GM12865 (cell line): ENCODE results near the gene PTPRN2.
A peak's percentile ranks its signal among the peaks of the same experiment; 100 is the strongest.
"Not testable (repeated sequence)": the region's sequence is repeated elsewhere in the genome, so short reads cannot be mapped to it uniquely, and the experiment has no call there.

ENCODE experiments used
- DNase-seq: peaks from one replicate; pipeline ENCODE4 v3.0.0; 2010; ENCODE audit warnings: low read depth
- H3K4me3 ChIP-seq: 2 replicates; pipeline ENCODE4 v1.5.1; 2011; ENCODE audit warnings: mild to moderate bottlenecking, low read depth, low read length, control low read depth
- TF ChIP-seq, protein P1 (sequence below): IDR thresholded peaks from 2 replicates; pipeline ENCODE4 v1.5.1; 2011; ENCODE audit warnings: low read length, control low read depth, low read depth, inconsistent platforms; ENCODE audit not compliant: insufficient read depth; ENCODE audit errors: missing control alignments

Gene PTPRN2

DNA sequence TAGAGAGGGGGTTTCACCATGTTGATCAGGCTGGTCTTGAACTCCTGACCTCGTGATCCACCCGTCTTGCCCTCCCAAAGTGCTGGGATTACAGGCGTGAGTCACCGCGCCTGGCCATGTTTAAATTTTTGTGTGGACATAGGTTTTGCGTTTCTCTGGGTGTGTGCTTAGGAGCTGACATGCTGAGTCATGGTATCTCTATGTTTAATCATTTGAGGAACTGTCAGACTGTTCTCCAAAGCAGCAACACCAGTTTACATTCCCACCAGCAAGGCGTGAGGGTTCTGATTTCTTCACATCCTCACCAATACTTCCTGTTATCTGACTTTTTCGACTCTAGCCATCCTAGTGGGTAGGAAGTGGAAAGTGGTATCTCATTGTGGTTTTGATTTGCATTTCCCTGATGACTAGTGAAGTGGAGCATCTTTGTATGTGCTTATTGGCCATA is 1097.1 kb downstream of the PTPRN2 start:
- no peak overlapping the region for H3K4me3 ChIP-seq
- TF ChIP-seq, protein P1, sequence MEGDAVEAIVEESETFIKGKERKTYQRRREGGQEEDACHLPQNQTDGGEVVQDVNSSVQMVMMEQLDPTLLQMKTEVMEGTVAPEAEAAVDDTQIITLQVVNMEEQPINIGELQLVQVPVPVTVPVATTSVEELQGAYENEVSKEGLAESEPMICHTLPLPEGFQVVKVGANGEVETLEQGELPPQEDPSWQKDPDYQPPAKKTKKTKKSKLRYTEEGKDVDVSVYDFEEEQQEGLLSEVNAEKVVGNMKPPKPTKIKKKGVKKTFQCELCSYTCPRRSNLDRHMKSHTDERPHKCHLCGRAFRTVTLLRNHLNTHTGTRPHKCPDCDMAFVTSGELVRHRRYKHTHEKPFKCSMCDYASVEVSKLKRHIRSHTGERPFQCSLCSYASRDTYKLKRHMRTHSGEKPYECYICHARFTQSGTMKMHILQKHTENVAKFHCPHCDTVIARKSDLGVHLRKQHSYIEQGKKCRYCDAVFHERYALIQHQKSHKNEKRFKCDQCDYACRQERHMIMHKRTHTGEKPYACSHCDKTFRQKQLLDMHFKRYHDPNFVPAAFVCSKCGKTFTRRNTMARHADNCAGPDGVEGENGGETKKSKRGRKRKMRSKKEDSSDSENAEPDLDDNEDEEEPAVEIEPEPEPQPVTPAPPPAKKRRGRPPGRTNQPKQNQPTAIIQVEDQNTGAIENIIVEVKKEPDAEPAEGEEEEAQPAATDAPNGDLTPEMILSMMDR: no peak
- DNase-seq: peak; percentile 51

DNA sequence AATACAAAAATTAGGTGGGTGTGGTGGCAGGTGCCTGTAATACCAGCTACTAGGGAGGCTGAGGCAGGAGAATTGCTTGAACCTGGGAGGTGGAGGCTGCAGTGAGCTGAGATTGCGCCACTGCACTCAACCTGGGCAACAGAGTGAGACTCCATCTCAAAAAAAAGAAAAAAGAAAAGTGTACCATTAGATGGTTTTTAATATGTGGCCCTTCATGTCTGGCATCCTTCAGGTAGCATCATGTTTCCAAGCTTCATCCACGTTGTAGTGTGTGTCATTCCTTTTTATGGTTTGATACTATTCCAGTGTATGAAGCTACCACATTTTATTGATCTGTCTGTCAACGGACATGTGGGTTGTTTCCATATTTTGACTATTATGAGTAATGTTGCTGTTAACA is 1097.8 kb downstream of the PTPRN2 start:
- H3K4me3 ChIP-seq, DNase-seq: not testable (repeated sequence)
